Ammon's horn (tissue), 1 donor: ENCODE results near the gene CSRP2.

Source experiments
- DNase-seq: peaks from one replicate; pipeline ENCODE4 v3.0.0-alpha.2; 2016; ENCODE audit warnings: low spot score

Gene CSRP2

GRCh38 chr12:76878899-76879709 is at the start of gene CSRP2:
TSS of gene CSRP2 (minus strand) at chr12:76879019. CDS start at chr12:76866260, 12,759 bp downstream.
- DNase-seq, result peak; percentile 83

GRCh38 chr12:76927170-76927784 is 48.5 kb upstream of the CSRP2 start:
- no peak for DNase-seq

GRCh38 chr12:76925135-76925534 is 46.3 kb upstream of the CSRP2 start:
- DNase-seq, result no peak

- DNase-seq, result peak; percentile 41
Measured at GRCh38 chr12:76922866-76923265, 44.0 kb upstream of the CSRP2 start.

GRCh38 chr12:76921891-76922664 is 43.3 kb upstream of the CSRP2 start:
- DNase-seq, result no peak

DNA sequence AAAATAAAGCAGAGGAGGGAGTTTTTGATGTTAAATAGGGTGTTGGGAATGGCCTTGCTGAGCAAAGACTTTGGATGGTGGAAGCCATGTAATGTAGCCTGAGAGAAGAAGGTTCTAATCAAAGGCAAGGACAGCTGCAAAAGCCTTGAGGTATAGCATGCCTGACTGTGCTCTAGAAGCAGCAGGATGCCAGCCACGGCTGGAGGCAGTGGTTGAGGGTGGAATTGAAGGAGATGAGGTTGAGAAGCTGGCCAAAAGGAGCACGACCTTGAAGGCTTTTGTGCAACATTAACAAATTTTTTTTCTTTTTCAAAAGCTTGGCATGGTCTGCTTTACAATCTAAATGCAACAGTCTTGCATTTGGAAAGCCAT is 42.3 kb upstream of the CSRP2 start:
- no peak for DNase-seq

- DNase-seq, result no peak
Measured at GRCh38 chr12:76920172-76921099, 41.6 kb upstream of the CSRP2 start.

DNA sequence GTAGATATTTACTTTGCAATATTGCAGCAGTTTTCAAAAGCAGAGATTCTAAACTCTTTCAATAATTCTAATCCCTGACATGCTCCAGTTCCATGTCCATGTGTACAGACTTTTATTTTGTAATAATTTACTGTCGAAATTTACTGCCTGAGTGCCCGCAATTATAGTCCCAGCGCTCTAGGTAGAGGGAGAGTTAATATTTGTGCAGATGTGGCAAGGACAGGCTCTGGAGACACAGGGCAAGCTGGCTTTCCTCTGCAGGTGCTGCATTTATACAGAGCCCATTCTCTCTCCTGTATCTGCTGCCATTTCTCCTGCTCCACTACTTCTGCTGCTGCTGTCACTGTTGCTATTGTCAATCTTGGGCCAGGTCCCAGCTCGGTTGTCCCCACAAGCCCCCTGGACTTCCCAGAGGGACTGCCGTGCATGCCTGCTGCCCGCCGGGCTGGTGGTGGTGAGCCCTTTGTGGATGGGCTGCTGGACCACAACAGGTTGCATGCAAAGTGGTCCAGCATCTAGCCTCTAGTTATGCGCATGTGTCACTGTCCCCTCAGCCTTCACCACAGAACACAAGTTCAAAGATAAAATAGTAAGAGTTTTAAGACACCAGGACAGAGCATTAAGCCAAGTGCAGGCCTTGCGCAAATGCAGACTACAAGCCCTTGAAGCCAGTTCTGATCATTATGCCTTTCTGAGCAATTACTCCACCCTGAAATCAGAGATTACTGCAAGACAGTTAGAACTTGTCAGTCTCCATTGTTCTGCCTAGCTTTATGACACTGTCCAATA is 40.8 kb upstream of the CSRP2 start:
- no peak for DNase-seq

GRCh38 chr12:76916170-76916540 is 37.3 kb upstream of the CSRP2 start:
- no peak for DNase-seq

- DNase-seq, result no peak
Measured at GRCh38 chr12:76915361-76916169, 36.7 kb upstream of the CSRP2 start.

DNA sequence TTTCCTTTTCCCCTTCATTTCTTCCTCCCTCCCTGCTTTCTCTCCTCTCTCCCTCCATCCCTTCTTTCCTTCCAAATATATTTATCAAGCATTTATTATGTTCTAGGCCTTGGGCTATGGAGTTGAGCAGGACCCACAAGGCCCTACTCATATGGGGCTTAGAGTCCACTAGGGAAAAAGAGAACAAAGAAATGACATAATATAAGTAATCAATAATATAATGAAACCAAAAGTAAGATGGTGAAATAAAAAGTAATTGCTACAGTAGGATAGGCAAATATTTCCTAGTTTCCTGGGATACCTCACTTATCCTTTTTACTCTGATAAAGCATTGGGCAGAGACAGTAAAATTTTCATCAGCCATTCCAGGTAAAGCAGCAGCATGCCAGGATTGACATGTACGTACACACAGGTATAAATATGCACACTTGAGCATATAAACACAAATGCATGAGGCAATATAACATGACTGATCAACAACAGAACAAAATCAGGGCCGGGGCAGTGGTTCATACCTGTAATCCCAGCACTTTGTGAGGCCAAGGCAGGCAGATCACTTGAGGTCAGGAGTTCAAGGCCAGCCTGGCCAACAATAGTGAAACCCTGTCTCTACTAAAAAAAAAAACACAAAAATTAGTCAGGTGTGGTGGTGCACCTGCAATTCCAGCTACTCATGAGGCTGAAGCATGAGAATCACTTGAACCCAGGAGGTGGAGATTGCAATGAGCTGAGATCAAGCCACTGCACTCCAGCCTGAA is 35.5 kb upstream of the CSRP2 start:
- DNase-seq, result no peak

DNA sequence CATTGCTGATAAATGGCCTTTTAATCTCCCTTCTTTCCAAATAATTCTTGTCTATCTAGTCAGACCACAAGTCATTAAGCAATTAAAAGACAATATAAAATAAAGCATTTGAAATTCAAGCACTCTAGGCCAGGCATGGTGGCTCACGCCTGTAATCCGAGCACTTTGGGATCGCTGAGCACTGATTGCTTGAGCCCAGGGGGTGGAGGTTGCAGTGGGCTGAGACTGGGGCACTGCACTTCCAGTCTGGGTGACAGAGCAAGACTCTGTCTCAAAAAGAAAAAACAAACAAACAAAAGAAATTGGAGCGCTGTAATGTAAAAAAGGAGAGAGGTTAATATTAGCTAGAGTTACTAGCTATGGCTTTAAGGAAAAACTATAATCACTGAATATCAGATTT is 30.5 kb upstream of the CSRP2 start:
- no peak for DNase-seq

DNA sequence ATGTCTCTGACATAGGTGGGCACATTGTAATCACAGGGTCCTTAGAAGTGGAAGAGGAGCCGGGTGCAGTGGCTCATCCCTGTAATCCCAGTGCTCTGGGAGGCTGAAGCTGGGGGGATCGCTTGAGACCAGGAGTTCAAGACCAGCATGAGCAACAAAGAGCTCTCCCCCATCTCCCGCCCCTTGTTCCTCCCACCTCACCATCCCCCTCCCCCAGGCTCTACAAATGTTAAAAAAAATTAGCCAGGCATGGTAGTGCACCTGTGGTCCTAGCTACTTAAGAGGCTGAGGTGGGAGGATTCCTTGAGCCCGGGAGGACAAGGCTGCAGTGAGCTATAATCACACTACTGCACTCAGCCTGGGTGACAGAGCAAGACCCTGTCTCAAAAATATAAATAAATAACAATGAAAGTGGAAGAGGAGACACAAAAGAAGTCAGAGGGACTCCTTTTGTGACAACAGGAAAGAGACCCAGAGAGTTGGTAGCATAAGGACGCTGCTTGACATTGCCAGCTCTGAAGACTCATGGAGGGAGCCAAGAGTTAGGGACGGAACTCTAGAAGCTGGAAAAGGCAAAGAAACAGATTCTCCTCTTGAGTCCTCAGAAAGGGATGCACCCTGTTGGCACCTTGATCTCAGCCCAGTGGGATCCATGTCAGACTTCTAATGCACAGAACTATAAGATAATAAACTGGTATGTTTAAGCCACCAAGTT is 29.6 kb upstream of the CSRP2 start:
- no peak for DNase-seq

DNA sequence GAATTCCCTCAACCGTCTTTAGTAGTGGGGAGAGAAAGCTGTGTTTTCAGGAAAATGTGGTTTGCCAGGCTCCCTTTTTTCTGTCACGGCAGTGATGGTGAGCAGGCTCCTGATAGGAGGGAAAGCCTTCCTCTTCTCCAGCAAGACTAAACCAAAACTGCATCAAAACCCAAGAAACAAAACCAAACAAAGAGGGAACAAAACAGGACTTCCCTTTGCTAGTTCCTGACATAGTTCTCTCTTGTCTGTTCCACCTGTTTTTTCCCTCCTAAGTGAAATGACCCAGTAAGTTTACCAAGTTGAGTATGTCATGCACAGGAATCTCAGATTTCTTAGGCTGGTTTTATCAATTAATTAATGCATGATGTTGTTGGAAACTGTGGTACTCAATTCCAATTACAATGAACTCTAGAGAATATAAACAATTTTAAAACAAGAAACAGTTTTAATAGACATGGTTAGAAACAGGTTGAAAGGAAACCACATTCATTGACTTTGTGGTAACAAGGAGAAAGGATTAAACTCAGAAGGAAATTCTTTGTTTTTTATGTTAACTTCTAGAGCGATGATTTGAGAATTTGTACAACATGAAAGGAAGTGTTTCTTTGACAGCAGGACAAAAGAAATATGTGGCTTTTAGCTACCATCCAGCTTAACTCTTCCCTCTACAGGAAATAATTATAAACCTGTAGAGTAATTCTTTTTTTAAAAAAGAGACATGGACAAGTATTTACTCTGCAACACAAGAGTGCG is 23.0 kb upstream of the CSRP2 start:
- DNase-seq, result no peak

DNA sequence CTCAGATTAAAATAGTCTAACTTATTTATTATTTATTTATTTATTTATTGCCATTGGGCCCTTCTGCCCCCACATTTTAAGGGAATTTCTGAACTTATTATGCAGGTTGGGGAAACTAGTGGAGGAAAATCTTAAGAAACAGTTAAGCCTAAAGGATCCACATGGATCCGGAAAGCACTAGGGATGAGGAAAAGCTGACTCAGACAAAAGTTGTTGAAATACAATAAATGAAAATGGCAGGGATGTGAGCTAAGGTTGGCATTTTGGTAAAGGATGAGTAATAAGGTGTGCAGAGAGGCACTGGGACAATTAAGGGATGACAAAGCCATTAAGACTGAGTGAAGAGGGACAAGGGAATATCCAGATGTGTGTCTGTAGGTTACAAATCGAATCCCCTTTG is 20.7 kb upstream of the CSRP2 start:
- DNase-seq, result no peak

- DNase-seq, result peak; percentile 24
Measured at GRCh38 chr12:76898442-76898841, 19.6 kb upstream of the CSRP2 start.

- DNase-seq, result no peak
Measured at GRCh38 chr12:76896274-76896673, 17.5 kb upstream of the CSRP2 start.

- DNase-seq, result no peak
Measured at GRCh38 chr12:76895796-76896195, 17.0 kb upstream of the CSRP2 start.
